Activated CD8-positive, alpha-beta memory T cell treated with anti-CD3 and anti-CD28 coated beads for 1 hour (primary cell): ENCODE data around the gene ZC2HC1C.
A peak's percentile ranks its signal among the peaks of the same experiment; 100 is the strongest.
"Not testable (repeated sequence)": the region's sequence is repeated elsewhere in the genome, so short reads cannot be mapped to it uniquely, and the experiment has no call there.

Experiments
- DNase-seq, 2 donors: peaks; one replicate each; pipeline ENCODE4 v3.0.0-alpha.2; 2020; ENCODE audit warnings: low read depth in 1 of 2; ENCODE audit errors: extremely low read depth in 1 of 2

Gene ZC2HC1C

GRCh38 chr14:75053396-75054291, 15.8 kb upstream of the ZC2HC1C start:
- no peak for DNase-seq

GRCh38 chr14:75054421-75054820, 15.0 kb upstream of the ZC2HC1C start:
- DNase-seq = no peak

GRCh38 chr14:75059642-75060041, 9.8 kb upstream of the ZC2HC1C start:
- DNase-seq = no peak

- DNase-seq = no peak
These were observed 9.0 kb upstream of the ZC2HC1C start for GRCh38 chr14:75060420-75060819.

- DNase-seq = no peak
These were observed 6.4 kb upstream of the ZC2HC1C start for GRCh38 chr14:75063013-75063412.

GRCh38 chr14:75063491-75064204, 5.8 kb upstream of the ZC2HC1C start, which contains the start of gene ACYP1:
ACYP1 (minus strand) TSS chr14:75064024; CDS start chr14:75063553, 471 bp downstream.
- DNase-seq = peak; percentile 55 to 79

GRCh38 chr14:75064205-75064567, 5.3 kb upstream of the ZC2HC1C start:
- DNase-seq = no peak

- DNase-seq = no peak
These were observed 2.8 kb upstream of the ZC2HC1C start for GRCh38 chr14:75066691-75067090.

- no peak for DNase-seq
These were observed 2.2 kb upstream of the ZC2HC1C start for GRCh38 chr14:75067212-75067611.

GRCh38 chr14:75067765-75068164, 1.7 kb upstream of the ZC2HC1C start:
- not testable (repeated sequence) for DNase-seq

- DNase-seq = no peak
These were observed 934 bp upstream of the ZC2HC1C start for GRCh38 chr14:75068294-75069120.

GRCh38 chr14:75069811-75070145, 337 bp downstream of the ZC2HC1C start:
- no peak for DNase-seq

- no peak for DNase-seq
These were observed 942 bp downstream of the ZC2HC1C start for GRCh38 chr14:75070383-75070782.

- DNase-seq = no peak
These were observed 8.4 kb downstream of the ZC2HC1C start for GRCh38 chr14:75077794-75078193.

GRCh38 chr14:75079521-75079920, 10.1 kb downstream of the ZC2HC1C start:
- no peak for DNase-seq

- DNase-seq = no peak
These were observed 12.3 kb downstream of the ZC2HC1C start for GRCh38 chr14:75081660-75082229.

GRCh38 chr14:75083271-75083670, 13.8 kb downstream of the ZC2HC1C start:
- DNase-seq = no peak

- DNase-seq = no peak
These were observed 15.1 kb downstream of the ZC2HC1C start for GRCh38 chr14:75084513-75084912.

GRCh38 chr14:75088153-75088552, 18.7 kb downstream of the ZC2HC1C start:
- DNase-seq = no peak

GRCh38 chr14:75088566-75089373, 19.3 kb downstream of the ZC2HC1C start:
- DNase-seq = no peak
